H4 (cell line): ENCODE results near the gene PRPSAP1. TPM values are rescaled to one million over a fixed set of nuclear protein-coding genes. Genes with fewer than 3 reads are reported as not detected.

Experiments used
- DNase-seq: peaks from one replicate; pipeline ENCODE4 v3.0.0-alpha.2; 2015; ENCODE audit warnings: low spot score
- total RNA-seq: library from RNA; depleted of rRNA; stranded (reverse); fragments of >200 nt; shearing (Covaris generic); gene quantifications from 2 replicates; pipeline ENCODE4 v1.2.3, GENCODE V29; 2014; rRNA removed

The PRPSAP1 gene, protein sequence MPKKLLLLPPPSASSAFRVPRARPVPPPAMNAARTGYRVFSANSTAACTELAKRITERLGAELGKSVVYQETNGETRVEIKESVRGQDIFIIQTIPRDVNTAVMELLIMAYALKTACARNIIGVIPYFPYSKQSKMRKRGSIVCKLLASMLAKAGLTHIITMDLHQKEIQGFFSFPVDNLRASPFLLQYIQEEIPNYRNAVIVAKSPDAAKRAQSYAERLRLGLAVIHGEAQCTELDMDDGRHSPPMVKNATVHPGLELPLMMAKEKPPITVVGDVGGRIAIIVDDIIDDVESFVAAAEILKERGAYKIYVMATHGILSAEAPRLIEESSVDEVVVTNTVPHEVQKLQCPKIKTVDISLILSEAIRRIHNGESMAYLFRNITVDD
- 48.1 and 49.7 TPM in 2 replicates for total RNA-seq

DNA sequence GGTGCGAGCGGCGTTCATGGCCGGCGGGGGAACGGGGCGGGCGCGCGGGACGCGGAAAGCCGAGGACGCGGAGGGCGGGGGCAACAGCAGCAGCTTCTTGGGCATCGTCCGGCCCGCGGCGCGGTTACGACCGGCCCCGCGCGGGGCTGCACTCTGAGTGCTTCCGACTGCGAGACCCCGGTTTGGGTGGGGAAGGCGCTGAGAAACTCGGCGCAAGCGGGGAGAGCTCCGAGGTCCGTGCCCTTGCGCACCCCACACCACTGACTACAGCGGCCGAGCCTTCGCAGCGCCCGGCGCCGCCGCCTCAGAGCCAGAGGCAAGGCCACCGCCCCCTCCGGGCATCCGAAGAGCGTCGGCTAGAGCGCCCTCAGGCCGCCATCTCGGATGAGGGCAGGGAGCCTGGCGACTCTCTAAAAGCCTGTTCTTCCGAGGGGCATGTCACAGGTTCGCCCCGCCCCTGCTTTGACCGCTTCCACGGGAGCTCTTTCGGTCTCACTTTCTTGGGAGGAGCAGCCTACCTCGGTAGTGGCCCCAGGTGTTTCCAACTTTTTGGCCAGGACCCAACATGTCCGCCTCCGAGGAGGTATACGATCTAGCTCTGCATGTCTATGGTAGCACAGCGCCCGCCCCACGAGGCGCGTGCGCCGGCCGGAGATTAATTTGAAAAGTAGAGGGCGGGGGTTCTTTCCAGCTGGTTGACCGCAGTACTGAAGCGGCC lies at the start of gene PRPSAP1:
PRPSAP1 (minus strand) TSS at position 318 of the 718 bp plus-strand sequence; CDS start at position 105, 213 bp downstream.
- DNase-seq = peak; percentile 89

DNA sequence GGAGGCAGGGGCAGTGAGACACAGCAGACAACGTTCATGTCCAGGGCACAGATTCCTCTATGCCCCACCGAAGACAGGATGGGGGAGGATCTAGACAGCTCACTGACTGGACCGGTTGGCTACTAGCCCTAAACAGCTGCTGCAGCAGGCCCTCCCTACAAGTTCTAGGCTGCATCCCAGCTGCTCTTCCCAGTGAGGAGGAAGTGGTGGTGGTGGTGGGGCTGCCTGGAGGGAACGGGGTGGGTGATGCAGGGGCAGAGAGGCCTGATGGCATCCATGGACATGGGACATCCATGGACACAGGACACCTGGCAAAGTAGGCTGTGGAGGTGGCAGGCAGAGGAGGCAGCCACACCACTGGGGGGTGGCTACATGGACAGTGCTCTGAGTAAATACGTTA lies 49.0 kb upstream of the PRPSAP1 start:
- no peak for DNase-seq

DNA sequence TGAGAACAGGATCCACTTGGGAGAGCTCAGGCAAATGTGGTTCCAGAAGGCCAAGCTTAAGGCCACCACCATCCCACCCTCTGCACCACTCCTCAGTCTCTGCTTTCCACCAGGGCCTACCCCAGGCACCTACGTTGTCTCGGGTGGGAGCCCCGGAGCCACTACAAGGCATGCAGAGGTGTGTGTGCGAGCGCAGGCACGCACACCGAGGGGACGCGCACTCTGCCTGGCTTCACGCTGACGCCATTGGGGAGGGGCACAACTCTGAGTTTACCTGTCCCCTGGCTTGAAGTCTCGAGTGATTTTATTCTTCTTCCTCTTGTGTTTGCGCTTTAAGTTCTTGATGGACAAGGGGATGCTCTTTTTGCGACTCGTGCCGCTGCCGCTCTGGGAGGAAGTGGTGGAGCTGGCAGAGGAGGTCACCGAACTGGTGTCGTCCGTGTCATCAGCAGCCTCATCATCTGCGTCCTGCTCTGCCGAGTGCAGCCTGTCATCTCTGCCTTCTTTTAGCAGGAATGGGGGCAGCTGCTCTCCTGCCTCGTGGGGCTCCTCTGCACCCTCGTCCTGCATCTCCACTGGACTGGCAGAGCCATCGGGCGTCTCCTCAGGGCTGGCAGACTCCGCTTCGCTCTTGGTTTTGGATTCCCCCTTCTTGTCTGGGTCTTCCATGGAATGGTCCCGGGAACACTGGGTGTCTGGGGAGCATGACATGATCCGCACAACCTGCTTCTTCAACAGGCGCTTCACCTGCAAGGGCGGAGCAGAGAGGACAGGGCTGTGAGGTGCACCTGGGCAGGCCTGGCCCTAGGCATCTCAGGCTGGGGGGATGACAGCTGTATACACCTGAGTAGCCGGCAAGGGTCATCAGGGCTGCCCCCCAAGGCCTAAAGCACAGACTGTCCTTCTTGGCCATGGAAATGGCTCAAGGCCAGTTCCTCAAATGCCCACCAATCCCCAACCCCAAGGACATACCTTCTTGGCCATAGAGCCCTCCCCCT lies 45.8 kb upstream of the PRPSAP1 start:
- DNase-seq = no peak

DNA sequence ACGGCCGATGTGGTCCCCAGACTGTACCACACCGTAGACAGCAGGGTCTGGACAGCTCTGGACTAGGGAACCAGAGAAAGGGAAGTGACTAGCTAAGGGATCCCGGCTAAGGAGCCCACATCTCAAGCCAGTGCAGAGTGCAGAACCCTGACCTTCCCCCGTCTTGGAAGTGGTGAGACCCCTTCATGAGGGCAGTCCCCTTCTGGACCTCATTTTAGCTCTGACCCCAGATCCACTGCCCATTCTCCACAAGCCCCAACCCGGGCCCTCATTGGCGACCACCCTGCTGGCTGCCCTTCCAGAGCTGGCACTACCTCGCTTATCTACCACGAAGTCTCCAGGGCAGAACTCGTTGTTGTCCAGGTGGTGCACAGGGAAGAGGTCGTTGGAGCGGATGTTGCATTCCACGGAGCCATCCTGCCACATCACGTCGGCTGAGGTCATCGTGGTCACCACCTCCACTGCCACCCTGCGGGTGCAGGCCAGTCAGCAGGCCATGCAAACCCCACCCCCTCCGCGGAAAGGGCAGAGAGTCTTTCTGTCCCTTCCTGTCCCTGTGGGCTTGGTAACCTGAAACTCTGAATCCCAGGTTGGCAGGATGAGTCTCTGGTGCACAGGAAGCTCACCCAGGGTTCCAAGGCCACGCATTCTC lies 44.9 kb upstream of the PRPSAP1 start:
- peak; percentile 47 for DNase-seq

DNA sequence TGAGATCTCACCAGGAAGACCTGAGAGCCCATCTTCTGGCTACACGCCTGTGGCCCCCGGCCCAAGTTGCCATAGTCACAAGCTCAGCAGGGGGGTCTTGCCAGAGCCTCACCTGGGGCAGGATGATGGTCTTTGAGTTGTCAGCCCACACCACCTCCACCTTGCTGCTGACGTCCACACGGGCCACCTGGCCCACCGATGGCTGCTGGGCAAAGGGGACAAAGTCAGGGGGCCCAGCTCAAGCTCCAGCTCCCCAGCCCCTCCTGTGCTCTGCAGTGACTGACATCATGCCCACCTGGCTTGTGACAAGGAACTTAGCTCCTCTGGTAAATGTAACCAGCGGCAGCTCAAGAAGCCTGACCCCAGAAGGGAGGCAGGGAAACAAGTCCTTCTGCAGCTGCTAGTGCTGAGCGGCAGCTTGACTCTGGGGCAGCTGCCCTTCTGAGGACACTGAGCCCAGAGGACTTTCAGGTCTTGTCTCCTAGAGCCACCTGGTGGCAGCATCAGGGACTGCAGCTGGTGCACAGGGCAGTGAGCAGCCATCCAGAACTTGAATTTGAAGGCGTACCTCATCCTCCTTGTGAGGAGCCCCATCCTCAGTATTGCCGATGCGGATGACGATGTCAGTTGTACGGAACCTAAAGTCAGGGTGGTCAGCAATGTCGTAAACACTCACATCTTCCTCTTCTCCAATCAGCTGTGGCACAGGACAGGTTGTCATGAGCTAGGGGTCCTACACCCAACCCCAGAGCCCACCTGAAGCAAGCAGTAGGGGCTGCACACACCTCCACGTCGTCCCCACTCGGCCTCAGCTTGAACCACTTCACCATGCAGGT lies 44.2 kb upstream of the PRPSAP1 start:
- DNase-seq = peak; percentile 81

DNA sequence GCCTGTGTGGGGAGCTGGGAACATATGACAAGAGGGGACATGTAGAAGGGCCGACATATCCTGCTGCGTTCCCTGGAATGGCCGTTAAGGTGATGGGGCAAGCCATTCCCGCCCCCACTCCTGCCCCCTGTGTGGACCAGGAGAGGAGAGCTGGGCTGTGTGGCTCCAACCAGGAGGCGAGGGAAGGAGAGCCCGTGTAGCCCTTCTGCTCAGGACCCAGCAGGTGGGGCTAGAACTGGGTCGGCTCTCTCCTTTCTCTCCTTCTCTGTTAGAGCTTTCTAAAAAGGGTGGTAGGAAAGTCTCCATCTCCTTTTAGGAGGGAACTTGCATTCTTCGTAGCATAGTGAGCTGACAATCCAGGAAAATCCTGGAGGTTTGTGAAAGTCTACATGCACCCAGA lies 43.5 kb upstream of the PRPSAP1 start:
- DNase-seq = no peak

DNA sequence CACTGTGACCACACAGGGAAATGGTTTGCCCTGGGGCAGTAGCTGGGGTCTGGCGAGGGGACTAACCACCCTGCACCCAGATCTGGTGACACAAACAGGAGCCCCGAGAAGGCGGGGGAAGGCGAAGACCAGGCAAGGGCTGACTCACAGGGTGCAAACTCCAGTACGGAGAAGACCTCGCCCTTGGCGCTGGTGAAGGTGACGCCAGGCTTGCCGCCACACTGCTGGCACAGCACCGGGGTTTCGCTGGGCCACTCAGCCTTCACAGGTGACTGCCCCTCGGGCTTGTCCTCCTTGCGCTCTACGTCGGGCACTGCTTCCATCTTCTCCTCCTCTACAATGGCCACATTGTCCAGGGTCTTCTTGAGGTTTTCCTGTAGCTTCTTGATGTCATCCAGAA lies 42.3 kb upstream of the PRPSAP1 start:
- no peak for DNase-seq

DNA sequence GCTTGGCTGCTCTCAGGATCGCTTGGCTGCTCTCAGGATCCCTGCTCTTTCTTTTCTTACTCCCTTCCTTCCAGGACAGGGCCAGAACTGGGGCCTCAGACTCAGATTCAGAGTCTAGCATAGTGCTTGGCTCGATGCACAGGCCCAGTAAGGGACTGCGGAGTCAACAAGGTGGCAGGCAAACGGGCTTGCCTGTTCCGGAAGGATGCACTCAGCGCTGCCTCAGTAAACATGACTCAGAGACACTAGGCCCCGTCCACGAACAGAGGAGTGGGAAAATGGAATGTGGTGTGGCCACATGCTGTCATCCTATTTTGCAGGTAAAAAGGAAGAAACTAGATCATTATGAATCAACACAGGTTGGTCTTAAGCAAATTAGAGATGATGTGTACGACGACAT lies 40.5 kb upstream of the PRPSAP1 start:
- DNase-seq = no peak

DNA sequence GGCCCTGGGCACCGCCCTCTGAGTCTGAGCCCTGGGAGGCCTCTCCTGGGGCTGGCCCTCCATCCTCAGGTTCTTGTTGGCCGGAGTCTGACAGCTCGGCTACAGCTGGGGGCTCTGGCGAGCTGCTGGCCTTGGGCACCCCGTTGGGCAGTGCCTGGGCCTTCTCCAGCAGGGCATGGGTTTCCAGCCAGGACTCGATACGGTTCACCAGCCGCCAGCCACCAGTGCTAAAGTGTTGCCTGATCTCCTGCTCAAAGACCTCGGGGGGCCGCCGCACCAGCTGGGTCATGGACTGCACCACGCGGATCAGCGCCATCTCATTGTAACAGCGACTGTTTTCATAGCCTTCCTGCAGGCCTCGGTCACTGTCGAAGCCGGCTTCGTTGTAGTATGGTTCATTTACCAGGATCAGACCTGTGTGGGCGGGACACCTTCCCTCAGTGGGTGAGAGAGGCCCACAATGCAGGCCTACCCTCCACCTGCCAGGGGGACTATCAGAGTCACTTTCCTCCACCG lies 37.5 kb upstream of the PRPSAP1 start:
- DNase-seq = no peak

DNA sequence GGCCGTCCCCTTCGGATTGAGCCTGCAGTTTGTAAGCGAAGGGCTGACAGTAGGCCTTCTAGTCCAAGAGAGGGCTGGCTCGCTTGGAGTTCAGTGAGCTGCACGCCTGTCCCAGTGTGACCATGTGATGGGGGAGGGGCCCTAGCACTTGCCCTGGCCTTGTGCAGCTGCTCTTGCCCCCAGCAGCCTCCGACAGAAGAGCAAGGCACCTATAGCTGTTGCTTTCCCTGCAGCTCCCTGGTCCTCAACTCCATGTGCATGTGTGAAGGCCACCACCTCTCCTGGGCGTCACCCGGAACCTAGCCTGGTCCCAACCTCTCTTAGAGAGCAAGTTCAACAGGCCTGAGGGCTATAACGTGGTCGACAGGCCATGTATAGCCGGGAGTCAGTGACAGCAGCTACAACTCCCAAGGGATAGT lies 36.3 kb upstream of the PRPSAP1 start:
- no peak for DNase-seq

DNA sequence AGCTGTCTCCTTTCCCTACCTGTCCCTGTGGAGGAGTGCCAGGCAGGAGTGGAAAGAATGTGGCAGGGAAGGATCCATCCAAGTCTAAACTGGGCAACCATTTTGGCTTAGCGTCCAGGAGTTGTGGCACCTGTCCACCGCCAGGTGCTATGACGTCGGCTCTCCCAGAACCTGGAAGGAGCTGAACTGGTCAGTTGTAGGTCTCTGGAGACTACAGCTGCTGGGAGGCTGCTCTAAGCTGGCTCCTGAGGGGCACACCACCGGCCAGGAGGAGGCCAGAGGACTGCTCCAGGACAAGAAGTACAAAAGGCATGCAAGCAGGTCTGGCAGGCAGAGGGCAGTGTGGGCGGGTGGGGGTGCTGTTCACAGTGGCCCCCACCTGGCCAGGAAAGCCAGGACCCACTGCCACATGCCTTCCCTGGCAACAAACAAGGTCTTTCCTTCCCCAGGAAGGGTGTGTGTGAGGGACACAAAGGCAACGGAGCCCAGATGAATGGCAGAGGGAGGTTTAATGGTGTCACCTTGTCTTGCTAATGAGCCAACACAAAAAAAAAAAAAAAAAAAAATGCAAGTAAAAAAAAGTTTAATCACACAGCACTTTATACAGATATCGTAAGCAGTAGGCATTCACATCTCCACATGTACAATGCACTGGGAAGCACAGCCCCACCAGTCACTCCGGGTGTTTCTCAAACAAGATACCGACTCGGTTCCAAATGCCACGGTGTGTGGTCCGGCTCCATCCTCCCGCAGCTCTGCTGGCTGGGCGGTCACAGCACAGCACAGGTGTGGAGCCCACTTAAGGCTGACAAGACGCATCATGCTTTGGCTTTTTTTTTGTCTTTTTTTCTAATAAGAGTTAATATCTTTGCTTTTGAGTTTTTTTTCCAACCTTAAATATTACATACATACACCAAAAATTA lies 35.5 kb upstream of the PRPSAP1 start:
- no peak for DNase-seq

DNA sequence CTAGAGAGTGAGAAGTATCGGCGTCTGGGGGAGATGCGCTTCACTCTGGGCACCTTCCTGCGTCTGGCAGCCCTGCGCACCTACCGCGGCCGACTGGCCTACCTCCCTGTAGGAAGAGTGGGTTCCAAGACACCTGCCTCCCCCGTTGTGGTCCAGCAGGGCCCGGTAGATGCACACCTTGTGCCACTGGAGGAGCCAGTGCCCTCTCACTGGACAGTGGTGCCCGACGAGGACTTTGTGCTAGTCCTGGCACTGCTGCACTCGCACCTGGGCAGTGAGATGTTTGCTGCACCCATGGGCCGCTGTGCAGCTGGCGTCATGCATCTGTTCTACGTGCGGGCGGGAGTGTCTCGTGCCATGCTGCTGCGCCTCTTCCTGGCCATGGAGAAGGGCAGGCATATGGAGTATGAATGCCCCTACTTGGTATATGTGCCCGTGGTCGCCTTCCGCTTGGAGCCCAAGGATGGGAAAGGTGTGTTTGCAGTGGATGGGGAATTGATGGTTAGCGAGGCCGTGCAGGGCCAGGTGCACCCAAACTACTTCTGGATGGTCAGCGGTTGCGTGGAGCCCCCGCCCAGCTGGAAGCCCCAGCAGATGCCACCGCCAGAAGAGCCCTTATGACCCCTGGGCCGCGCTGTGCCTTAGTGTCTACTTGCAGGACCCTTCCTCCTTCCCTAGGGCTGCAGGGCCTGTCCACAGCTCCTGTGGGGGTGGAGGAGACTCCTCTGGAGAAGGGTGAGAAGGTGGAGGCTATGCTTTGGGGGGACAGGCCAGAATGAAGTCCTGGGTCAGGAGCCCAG lies 33.5 kb upstream of the PRPSAP1 start:
- DNase-seq = no peak

DNA sequence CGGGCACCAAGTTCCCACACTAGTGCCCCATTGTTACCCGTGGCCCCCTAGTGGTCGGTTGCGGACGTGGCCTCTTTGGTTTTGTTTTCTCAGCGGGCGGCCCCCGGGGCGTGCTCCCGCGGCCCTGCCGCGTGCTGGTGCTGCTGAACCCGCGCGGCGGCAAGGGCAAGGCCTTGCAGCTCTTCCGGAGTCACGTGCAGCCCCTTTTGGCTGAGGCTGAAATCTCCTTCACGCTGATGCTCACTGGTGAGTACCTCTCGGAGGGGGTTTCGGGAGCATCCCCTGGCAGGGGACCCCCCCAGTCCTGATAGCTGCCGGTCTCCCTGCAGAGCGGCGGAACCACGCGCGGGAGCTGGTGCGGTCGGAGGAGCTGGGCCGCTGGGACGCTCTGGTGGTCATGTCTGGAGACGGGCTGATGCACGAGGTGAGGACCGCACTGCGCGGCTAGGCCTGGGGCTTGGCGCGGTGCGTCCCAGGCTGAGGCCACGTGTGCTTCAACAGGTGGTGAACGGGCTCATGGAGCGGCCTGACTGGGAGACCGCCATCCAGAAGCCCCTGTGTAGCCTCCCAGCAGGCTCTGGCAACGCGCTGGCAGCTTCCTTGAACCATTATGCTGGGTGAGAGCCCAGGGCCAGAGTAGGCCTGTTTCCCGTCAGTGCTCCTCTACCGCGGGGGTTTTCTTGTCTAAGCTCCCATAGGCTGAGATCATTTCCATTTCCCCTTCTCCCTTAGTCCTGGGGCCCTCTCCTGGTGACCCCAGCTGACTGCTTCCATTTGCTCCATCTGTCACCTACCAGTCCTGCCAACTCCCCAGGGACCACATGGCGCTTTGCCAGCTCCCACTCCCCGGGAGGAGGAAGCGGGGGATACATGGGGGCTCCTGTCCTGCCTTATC lies 32.4 kb upstream of the PRPSAP1 start:
- peak; percentile 64 for DNase-seq

DNA sequence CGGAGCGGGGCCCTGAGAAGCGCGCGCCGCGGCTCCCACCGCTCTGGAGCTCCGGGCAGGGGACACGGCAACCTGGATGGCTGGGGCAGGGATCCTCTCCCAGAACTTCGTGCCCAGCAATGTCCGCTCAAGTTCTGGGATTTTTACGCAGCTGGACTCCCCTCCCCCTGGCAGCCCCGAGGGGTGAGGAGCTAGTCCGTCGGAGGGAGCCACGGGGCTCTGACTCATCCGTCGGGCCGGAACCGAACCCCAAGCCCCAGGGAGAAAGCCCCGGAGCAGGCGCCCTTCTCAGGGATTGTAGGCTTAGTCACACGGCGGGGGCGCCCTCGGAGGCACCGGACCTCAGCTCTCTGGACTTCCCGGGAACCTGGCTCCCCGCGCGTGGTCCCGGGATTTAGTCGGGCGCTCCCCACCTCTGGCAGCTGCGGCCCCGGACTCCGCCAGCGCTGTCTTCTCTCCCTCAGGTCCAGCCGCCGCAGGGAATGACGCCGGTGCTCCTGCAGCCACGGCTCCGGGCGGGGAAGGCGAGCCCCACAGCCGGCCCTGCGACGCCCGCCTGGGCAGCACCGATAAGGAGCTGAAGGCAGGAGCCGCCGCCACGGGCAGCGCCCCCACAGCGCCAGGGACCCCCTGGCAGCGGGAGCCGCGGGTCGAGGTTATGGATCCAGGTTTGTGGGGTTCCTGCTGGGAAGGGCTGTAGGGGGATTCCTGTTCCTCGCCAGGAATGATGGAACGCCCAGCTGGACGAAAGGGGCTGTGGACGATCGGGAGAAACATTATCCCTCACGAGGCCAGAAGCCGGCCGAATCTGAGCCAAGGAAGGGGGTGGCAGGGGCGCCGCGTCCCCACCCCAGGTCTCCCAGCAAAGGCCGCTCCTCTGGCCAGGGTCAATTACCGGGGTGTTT lies 31.5 kb upstream of the PRPSAP1 start:
- no peak for DNase-seq

DNA sequence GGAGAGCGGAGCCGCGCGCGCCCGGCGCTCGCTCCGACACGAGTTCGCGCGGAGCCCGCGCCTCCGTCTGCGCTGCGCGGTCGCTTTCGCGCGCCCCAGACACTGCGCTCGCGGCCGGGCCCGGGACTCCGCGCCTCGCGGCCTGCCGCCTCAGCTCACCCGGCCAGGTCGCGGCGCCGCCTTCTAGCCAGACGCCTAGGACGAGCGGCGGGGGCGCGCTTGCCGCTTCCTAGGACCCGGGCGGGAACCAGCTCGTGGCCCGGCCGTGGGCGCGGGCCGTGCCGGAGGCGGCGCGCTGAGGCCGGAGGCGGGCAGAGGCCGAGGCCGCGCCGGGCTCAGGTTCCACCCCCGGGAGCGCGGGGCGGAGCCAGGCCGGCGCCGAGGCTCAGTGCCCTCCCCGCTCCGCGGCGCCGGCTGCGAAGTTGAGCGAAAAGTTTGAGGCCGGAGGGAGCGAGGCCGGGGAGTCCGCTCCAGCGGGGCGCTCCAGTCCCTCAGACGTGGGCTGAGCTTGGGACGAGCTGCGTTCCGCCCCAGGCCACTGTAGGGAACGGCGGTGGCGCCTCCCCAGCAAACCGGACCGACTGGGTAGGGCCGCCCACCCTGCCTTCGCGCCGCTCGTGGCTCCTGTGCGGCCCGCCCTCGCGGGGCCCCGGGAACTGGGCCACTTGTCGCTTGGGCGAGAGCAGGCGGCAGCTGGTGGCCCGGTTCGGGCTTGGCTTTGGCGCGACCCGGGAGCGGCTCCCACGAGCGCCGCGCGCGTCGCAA lies 30.7 kb upstream of the PRPSAP1 start, which contains the start of gene SPHK1:
SPHK1 (plus strand) TSS at position 388 of the 765 bp plus-strand sequence. CDS start 1,036 bp downstream, outside the sequence.
- DNase-seq = peak; percentile 60
